ENCODE data around the gene MYO10.

MYO10 gene

DNA sequence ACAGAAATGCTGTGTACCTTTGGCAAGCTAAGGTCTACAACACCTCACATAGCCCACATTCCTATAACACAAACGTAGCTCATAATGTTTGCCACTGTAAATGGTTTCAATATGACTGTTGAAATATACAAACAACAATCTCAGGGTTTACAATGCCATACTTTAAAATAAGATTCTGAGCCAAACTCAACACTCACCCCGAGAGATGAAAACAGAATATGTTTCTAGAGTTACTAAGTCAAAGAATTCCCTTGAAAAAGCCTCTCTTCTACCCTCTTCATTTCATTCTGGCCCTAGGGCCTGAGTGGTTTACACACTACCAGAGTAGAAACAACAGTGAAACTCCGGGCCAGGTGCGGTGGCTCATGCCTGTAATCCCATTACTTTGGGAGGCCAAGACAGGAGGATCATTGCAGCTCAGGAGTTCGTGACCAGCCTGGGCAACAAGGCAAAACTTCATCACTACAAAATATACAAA, 72.6 kb downstream of the MYO10 start:
- DNase-seq (ENCODE audit: low spot score), result no peak
- Mint-ChIP-seq H3K27ac (no peak overlapping the region), H3K4me1 (ENCODE audit: low read depth) (no peaks in the 10 kb centered on the region), H3K4me3 (no peak overlapping the region), H3K9me3 (no peaks in the 10 kb centered on the region), H3K27me3 (ENCODE audit: low read depth) (no peaks in the 10 kb centered on the region), H3K36me3 (ENCODE audit: low read depth) (no peaks in the 10 kb centered on the region)

DNA sequence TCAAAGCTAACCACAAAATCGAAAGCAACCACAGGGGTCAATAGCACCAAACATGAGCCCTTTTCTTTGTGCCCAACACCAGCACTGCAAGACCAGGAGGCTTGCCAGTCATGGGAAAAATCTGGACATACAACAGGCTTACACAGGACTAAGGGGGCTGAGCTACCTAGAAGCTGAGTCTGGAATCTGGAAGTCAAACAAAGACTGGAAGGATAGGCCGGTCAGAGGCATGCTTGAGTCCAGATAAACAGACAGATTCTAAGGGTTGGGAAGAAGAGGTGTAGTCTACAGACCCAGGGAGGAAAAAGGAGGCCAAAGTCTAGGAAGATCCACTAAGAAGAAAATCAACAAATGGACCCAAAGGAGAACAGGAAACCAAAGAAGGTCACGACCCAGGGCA, 73.3 kb downstream of the MYO10 start:
- no peaks in the 10 kb centered on the region for H3K9me3 Mint-ChIP-seq
- no peak overlapping the region for H3K4me3 Mint-ChIP-seq
- H3K36me3 Mint-ChIP-seq (ENCODE audit: low read depth), result no peaks in the 10 kb centered on the region
- DNase-seq (ENCODE audit: low spot score), result no peak
- H3K27me3 Mint-ChIP-seq (ENCODE audit: low read depth), result no peaks in the 10 kb centered on the region
- H3K4me1 Mint-ChIP-seq (ENCODE audit: low read depth), result no peaks in the 10 kb centered on the region
- H3K27ac Mint-ChIP-seq, result no peak overlapping the region

DNA sequence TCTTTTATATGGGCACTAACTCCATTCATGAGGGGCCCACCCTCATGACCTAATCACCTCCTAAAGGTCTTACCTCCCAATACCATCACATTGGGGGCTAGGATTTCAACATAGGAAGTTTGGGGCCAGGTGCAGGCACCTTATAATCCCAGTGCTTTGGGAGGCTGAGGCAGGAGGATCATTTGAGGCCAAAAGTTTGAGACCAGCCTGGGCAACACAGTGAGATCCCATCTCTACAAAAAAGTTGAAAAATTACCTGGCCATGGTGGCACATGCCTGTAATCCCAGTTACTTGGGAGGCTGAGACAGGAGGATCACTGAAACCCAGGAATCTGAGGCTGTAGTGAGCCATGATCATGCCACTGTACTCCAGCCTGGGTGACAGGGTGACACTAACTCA, 76.7 kb downstream of the MYO10 start:
- no peak overlapping the region for H3K4me3 Mint-ChIP-seq
- no peak for DNase-seq (ENCODE audit: low spot score)
- H3K27me3 Mint-ChIP-seq (ENCODE audit: low read depth), result no peaks in the 10 kb centered on the region
- no peak overlapping the region for H3K27ac Mint-ChIP-seq
- H3K36me3 Mint-ChIP-seq (ENCODE audit: low read depth), result no peaks in the 10 kb centered on the region
- no peaks in the 10 kb centered on the region for H3K4me1 Mint-ChIP-seq (ENCODE audit: low read depth)
- H3K9me3 Mint-ChIP-seq, result no peaks in the 10 kb centered on the region

DNA sequence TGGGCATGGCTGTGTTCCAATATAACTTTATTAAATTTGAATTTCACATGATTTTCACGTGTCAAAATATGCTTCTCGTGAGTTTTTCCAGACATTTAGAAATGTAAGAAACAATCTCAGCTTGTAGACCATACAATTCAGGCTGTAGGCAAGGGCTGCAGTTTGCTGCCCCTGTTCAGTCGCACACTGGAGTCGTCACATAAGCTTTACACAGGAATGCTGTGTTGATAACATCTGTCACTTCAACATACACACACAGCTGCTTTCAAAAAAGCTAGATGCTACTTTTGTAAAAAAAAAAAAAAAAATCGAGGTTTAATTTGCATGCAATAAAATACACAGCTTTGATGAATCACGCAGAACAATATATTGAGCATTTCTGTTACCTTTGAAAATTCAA, 77.9 kb downstream of the MYO10 start:
- Mint-ChIP-seq H3K9me3 (no peaks in the 10 kb centered on the region), H3K27me3 (ENCODE audit: low read depth) (no peaks in the 10 kb centered on the region), H3K36me3 (ENCODE audit: low read depth) (no peaks in the 10 kb centered on the region), H3K4me1 (ENCODE audit: low read depth) (no peaks in the 10 kb centered on the region), H3K27ac (no peak overlapping the region), H3K4me3 (no peak overlapping the region)
- no peak for DNase-seq (ENCODE audit: low spot score)

GRCh38 chr5:16857635-16858034, 78.5 kb downstream of the MYO10 start:
- Mint-ChIP-seq H3K36me3 (ENCODE audit: low read depth) (no peaks in the 10 kb centered on the region), H3K27me3 (ENCODE audit: low read depth) (no peaks in the 10 kb centered on the region), H3K4me3 (no peak overlapping the region), H3K9me3 (no peaks in the 10 kb centered on the region), H3K4me1 (ENCODE audit: low read depth) (no peaks in the 10 kb centered on the region), H3K27ac (no peak overlapping the region)
- no peak for DNase-seq (ENCODE audit: low spot score)

GRCh38 chr5:16856531-16856930, 79.6 kb downstream of the MYO10 start:
- no peak for DNase-seq (ENCODE audit: low spot score)
- H3K36me3 Mint-ChIP-seq (ENCODE audit: low read depth), result no peaks in the 10 kb centered on the region
- no peaks in the 10 kb centered on the region for H3K27me3 Mint-ChIP-seq (ENCODE audit: low read depth)
- H3K4me1 Mint-ChIP-seq (ENCODE audit: low read depth), result no peaks in the 10 kb centered on the region
- H3K4me3 Mint-ChIP-seq, result no peak overlapping the region
- H3K27ac Mint-ChIP-seq, result no peak overlapping the region
- no peaks in the 10 kb centered on the region for H3K9me3 Mint-ChIP-seq

- no peak for DNase-seq (ENCODE audit: low spot score)
- Mint-ChIP-seq H3K4me1 (ENCODE audit: low read depth) (no peaks in the 10 kb centered on the region), H3K27ac (no peak overlapping the region), H3K9me3 (no peaks in the 10 kb centered on the region), H3K27me3 (ENCODE audit: low read depth) (no peaks in the 10 kb centered on the region), H3K4me3 (no peak overlapping the region), H3K36me3 (ENCODE audit: low read depth) (no peaks in the 10 kb centered on the region)
Observed at GRCh38 chr5:16855898-16856297, 80.2 kb downstream of the MYO10 start.

- H3K27ac Mint-ChIP-seq, result no peak overlapping the region
- H3K27me3 Mint-ChIP-seq (ENCODE audit: low read depth), result no peaks in the 10 kb centered on the region
- H3K4me3 Mint-ChIP-seq, result no peak overlapping the region
- no peaks in the 10 kb centered on the region for H3K4me1 Mint-ChIP-seq (ENCODE audit: low read depth)
- DNase-seq (ENCODE audit: low spot score), result no peak
- no peaks in the 10 kb centered on the region for H3K36me3 Mint-ChIP-seq (ENCODE audit: low read depth)
- no peaks in the 10 kb centered on the region for H3K9me3 Mint-ChIP-seq
Observed at GRCh38 chr5:16855485-16855884, 80.6 kb downstream of the MYO10 start.

DNA sequence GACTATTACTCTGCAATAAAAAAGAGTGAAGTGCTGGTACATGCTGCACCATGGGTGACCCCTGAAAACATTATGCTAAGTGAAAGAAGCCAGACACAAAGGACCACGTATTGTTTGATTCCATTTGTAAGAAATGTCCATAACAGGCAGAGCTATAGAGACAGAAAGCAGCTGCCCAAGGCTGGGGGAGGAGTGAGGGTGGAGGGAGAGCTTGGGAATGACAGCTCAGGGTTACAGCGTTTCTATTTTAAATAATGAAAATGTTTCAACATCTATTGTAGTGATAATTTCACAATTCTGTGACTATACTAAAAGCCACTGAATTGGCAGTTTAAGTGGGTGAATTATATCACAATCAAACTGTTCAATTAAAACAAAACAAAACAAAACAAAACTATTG, 81.7 kb downstream of the MYO10 start:
- H3K4me3 Mint-ChIP-seq, result no peak overlapping the region
- no peak for DNase-seq (ENCODE audit: low spot score)
- no peaks in the 10 kb centered on the region for H3K27me3 Mint-ChIP-seq (ENCODE audit: low read depth)
- H3K9me3 Mint-ChIP-seq, result no peaks in the 10 kb centered on the region
- no peaks in the 10 kb centered on the region for H3K36me3 Mint-ChIP-seq (ENCODE audit: low read depth)
- H3K4me1 Mint-ChIP-seq (ENCODE audit: low read depth), result no peaks in the 10 kb centered on the region
- H3K27ac Mint-ChIP-seq, result no peak overlapping the region

DNA sequence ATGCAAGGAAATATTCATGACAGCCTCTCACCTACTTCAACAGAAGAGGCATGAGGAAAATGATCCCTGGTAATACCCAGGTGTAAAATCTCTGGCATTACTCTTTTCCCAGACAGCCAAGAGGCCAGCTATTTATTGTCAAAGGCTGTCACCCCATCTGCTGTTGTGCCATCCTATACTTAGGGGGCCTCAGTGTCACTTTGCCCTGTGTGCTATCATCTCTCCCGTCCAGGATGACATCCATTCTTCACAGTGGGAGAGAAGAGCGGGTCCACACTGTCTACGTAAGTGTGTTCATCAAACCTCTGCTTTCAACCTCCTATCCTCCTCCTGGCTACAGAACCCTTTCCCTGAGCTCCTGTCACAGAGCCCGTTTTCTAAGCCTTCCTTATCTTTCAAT, 82.6 kb downstream of the MYO10 start:
- no peak overlapping the region for H3K27ac Mint-ChIP-seq
- no peaks in the 10 kb centered on the region for H3K27me3 Mint-ChIP-seq (ENCODE audit: low read depth)
- no peaks in the 10 kb centered on the region for H3K36me3 Mint-ChIP-seq (ENCODE audit: low read depth)
- H3K4me3 Mint-ChIP-seq, result no peak overlapping the region
- H3K4me1 Mint-ChIP-seq (ENCODE audit: low read depth), result no peaks in the 10 kb centered on the region
- H3K9me3 Mint-ChIP-seq, result no peaks in the 10 kb centered on the region
- no peak for DNase-seq (ENCODE audit: low spot score)

DNA sequence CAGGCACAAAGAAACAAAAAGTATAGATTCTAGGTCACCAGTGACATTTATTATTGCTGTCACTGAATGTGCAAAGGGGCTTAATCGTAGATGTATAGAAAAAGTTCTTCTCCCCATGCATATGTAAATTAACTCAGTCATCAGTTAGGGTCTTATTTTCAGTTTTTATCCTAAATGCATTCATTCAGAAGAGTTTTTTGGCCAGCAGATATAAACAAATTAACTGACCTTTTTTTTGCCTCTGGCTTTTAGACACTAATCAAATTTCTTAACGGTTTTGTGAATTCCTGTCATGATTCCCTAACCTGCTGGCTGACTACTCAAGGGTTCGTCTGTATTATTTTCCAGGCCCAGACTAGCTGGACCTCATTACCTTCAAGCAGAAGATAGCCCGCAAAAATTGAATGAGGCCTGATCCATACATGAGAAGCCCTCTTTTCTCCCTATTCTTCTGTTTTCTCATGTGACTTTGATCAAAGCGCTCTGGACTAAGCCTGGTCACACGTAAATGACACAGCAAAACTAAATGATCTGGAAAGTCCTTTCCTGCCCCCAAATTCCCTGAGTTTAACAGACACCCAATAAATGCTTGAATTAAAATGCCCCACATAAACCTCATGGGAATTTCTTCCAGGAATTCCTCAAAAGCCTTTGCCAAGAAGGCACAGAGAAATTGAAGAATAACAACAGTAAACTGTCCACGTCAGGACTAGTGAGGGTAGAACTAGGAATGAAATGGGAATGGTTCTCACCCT, 83.7 kb downstream of the MYO10 start:
- Mint-ChIP-seq H3K4me1 (ENCODE audit: low read depth) (no peaks in the 10 kb centered on the region), H3K27me3 (ENCODE audit: low read depth) (no peaks in the 10 kb centered on the region), H3K27ac (no peak overlapping the region)

DNA sequence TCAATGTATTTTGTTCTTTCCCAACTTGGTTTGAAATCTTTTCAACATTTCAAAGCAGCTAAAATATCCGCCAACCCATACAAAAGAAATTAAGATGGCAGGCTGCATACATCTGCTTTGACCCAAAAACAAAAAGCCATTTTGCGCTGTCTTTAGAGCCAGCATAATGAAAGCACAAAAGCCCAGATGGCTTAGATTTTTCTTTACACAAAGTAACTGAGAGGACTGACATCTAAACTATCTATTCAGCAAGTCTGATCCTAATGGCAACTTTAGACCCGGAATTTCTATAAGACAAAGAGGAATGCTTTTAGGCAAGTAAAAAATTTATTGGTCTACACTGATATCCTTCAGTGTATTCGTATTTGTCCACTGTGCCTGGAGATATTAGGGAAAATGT, 86.3 kb downstream of the MYO10 start:
- Mint-ChIP-seq H3K4me3 (no peak overlapping the region), H3K9me3 (no peaks in the 10 kb centered on the region), H3K4me1 (ENCODE audit: low read depth) (no peaks in the 10 kb centered on the region), H3K27ac (no peak overlapping the region), H3K36me3 (ENCODE audit: low read depth) (no peaks in the 10 kb centered on the region), H3K27me3 (ENCODE audit: low read depth) (no peaks in the 10 kb centered on the region)
- no peak for DNase-seq (ENCODE audit: low spot score)

More for the DNA sequence above, 83.7 kb downstream of the MYO10 start:
- Mint-ChIP-seq H3K9me3 (no peaks in the 10 kb centered on the region), H3K4me3 (no peak overlapping the region), H3K36me3 (ENCODE audit: low read depth) (no peaks in the 10 kb centered on the region)
- no peak for DNase-seq (ENCODE audit: low spot score)

GRCh38 chr5:16849181-16849580, 86.9 kb downstream of the MYO10 start:
- Mint-ChIP-seq H3K27ac (no peak overlapping the region), H3K9me3 (no peaks in the 10 kb centered on the region), H3K36me3 (ENCODE audit: low read depth) (no peaks in the 10 kb centered on the region), H3K4me1 (ENCODE audit: low read depth) (no peaks in the 10 kb centered on the region), H3K27me3 (ENCODE audit: low read depth) (no peaks in the 10 kb centered on the region), H3K4me3 (no peak overlapping the region)
- no peak for DNase-seq (ENCODE audit: low spot score)

GRCh38 chr5:16844952-16845351, 91.1 kb downstream of the MYO10 start:
- DNase-seq (ENCODE audit: low spot score), result no peak
- H3K36me3 Mint-ChIP-seq (ENCODE audit: low read depth), result no peaks in the 10 kb centered on the region
- H3K9me3 Mint-ChIP-seq, result no peaks in the 10 kb centered on the region
- no peak overlapping the region for H3K27ac Mint-ChIP-seq
- no peaks in the 10 kb centered on the region for H3K4me1 Mint-ChIP-seq (ENCODE audit: low read depth)
- no peak overlapping the region for H3K4me3 Mint-ChIP-seq
- H3K27me3 Mint-ChIP-seq (ENCODE audit: low read depth), result peaks cover 3% of the 10 kb centered on the region

DNA sequence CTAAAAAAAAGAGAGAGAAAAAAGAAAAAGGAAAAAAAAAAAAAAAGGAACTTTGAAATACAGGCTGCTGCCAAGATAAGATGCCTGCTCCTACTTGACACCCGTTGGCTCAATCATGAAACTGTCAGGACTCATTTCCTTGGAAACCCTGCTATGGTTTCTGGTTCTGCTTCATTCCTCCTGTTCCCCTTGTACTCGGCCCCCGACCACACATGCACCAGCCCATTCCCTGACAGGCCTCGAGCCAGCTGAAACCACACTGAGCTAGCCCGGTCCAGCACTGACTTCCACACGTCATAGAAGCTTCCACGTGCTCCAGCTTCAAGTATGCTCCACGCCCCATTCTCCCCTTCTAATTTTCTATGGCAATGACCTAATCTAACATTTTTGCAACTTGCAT, 93.2 kb downstream of the MYO10 start:
- H3K27me3 Mint-ChIP-seq (ENCODE audit: low read depth), result peaks cover 3% of the 10 kb centered on the region
- no peak overlapping the region for H3K27ac Mint-ChIP-seq
- no peaks in the 10 kb centered on the region for H3K36me3 Mint-ChIP-seq (ENCODE audit: low read depth)
- no peaks in the 10 kb centered on the region for H3K4me1 Mint-ChIP-seq (ENCODE audit: low read depth)
- no peak overlapping the region for H3K4me3 Mint-ChIP-seq
- DNase-seq (ENCODE audit: low spot score), result no peak
- H3K9me3 Mint-ChIP-seq, result no peaks in the 10 kb centered on the region

Data from T-helper 2 cell treated with Interferon-gamma antibody and Interleukin-4, amounts not matched to agents 5 μg/mL and 100 μg/mL, for 36 hours (primary cell).